SU-DHL-6 (cell line): ENCODE data around the gene CCDC187.

Experiments used
- H2AFZ ChIP-seq: fragments of 200-600 bp; sonication (generic); 2 replicates; pipeline ENCODE4 v1.6.1; 2014; ENCODE audit warnings: low read depth, mild to moderate bottlenecking, moderate library complexity, mixed read lengths, antibody characterized with exemption, low read length; ENCODE audit not compliant: severe bottlenecking
- H3F3A ChIP-seq: fragments of 200-600 bp; shearing (Covaris generic); 2 replicates; pipeline ENCODE4 v1.6.0; 2016; ENCODE audit warnings: antibody characterized with exemption, mild to moderate bottlenecking; ENCODE audit not compliant: insufficient read depth
- H3K27ac ChIP-seq: fragments of 200-600 bp; sonication (generic); 2 replicates; pipeline ENCODE4 v1.5.1; 2016; ENCODE audit warnings: low read depth, mild to moderate bottlenecking, low read length, moderate library complexity, mixed read lengths
- H3K27me3 ChIP-seq: fragments of 200-600 bp; sonication (generic), shearing (Covaris generic); 2 replicates; pipeline ENCODE4 v1.6.0; 2014; ENCODE audit warnings: mild to moderate bottlenecking, low read length
- H3K36me3 ChIP-seq: fragments of 200-600 bp; sonication (generic); 2 replicates; pipeline ENCODE4 v1.6.1; 2014; ENCODE audit warnings: mild to moderate bottlenecking, low read length, mixed read lengths
- H3K4me2 ChIP-seq: fragments of 300-600, 200-600 bp; shearing (Covaris generic), sonication (generic); 2 replicates; pipeline ENCODE4 v1.6.0; 2014; ENCODE audit warnings: low read length, low read depth, mild to moderate bottlenecking; ENCODE audit not compliant: poor library complexity, severe bottlenecking
- H3K4me3 ChIP-seq: fragments of 200-600 bp; sonication (generic); 2 replicates; pipeline ENCODE4 v1.5.1; 2014; ENCODE audit warnings: antibody characterized with exemption, low read length, mild to moderate bottlenecking, mixed read lengths; ENCODE audit not compliant: insufficient read depth, poor library complexity, severe bottlenecking
- H3K79me2 ChIP-seq: fragments of 200-600 bp; sonication (generic); 2 replicates; pipeline ENCODE4 v1.6.1; 2014; ENCODE audit warnings: mild to moderate bottlenecking, low read length, moderate library complexity; ENCODE audit not compliant: insufficient read depth
- H3K9ac ChIP-seq: fragments of 200-600 bp; sonication (generic); 2 replicates; pipeline ENCODE4 v1.7.0; 2014; ENCODE audit warnings: mild to moderate bottlenecking, low read length
- H3K9me2 ChIP-seq: fragments of 200-600 bp; sonication (generic); replicated peaks from 2 replicates; pipeline ENCODE4 v1.6.1; 2014; ENCODE audit warnings: low read length; ENCODE audit not compliant: insufficient read depth
- H3K9me3 ChIP-seq: fragments of 200-600 bp; sonication (generic); 2 replicates; pipeline ENCODE4 v1.6.1; 2014; ENCODE audit warnings: low read length, mixed read lengths; ENCODE audit not compliant: insufficient read depth
- H4K20me1 ChIP-seq: fragments of 200-600 bp; sonication (generic); 2 replicates; pipeline ENCODE4 v1.6.1; 2014; ENCODE audit warnings: low read depth, mild to moderate bottlenecking, antibody characterized with exemption, low read length, moderate library complexity, mixed read lengths
- CTCF ChIP-seq: fragments of 200-600 bp; sonication (generic); IDR thresholded peaks from one replicate; pipeline ENCODE4 v1.5.1; 2017; ENCODE audit warnings: antibody characterized with exemption, mild to moderate bottlenecking, low read length, moderate library complexity; ENCODE audit not compliant: insufficient read depth, poor library complexity, severe bottlenecking
- EZH2phosphoT487 ChIP-seq: fragments of 200-600 bp; sonication (generic), shearing (Covaris generic); conservative IDR thresholded peaks from 2 replicates; pipeline ENCODE4 v1.6.1; 2018; ENCODE audit warnings: mild to moderate bottlenecking, antibody characterized with exemption, low read length, moderate library complexity, mixed read lengths

Gene CCDC187

GRCh38 chr9:136209232-136209631 lies 94.7 kb downstream of the CCDC187 start:
- Histone ChIP-seq H3K4me2 (no peak overlapping the region), H2AFZ (no peak overlapping the region), H3F3A (peaks cover 11% of the 10 kb centered on the region; the same call in 1 of the 2 replicates), H3K9ac (no peak overlapping the region), H3K79me2 (no peaks in the 10 kb centered on the region), H3K4me3 (no peak overlapping the region), H3K9me2 (no peaks in the 10 kb centered on the region), H3K36me3 (peaks cover 10% of the 10 kb centered on the region), H4K20me1 (peaks cover 7% of the 10 kb centered on the region; the same call in 1 of the 2 replicates), H3K27ac (no peak overlapping the region), H3K9me3 (no peaks in the 10 kb centered on the region), H3K27me3 (no peaks in the 10 kb centered on the region)
- TF ChIP-seq CTCF, result no peak

GRCh38 chr9:136208675-136209074 lies 95.2 kb downstream of the CCDC187 start:
- Histone ChIP-seq H4K20me1 (peaks cover 7% of the 10 kb centered on the region; the same call in 1 of the 2 replicates), H3K27me3 (no peaks in the 10 kb centered on the region), H3K4me3 (no peak overlapping the region), H3K9ac (no peak overlapping the region), H2AFZ (no peak overlapping the region), H3F3A (peaks cover 11% of the 10 kb centered on the region; the same call in 1 of the 2 replicates), H3K4me2 (no peak overlapping the region), H3K9me2 (no peaks in the 10 kb centered on the region), H3K27ac (no peak overlapping the region), H3K9me3 (no peaks in the 10 kb centered on the region), H3K36me3 (peaks cover 4% of the 10 kb centered on the region), H3K79me2 (no peaks in the 10 kb centered on the region)
- TF ChIP-seq EZH2phosphoT487, result no peak
- no peak for TF ChIP-seq CTCF

DNA sequence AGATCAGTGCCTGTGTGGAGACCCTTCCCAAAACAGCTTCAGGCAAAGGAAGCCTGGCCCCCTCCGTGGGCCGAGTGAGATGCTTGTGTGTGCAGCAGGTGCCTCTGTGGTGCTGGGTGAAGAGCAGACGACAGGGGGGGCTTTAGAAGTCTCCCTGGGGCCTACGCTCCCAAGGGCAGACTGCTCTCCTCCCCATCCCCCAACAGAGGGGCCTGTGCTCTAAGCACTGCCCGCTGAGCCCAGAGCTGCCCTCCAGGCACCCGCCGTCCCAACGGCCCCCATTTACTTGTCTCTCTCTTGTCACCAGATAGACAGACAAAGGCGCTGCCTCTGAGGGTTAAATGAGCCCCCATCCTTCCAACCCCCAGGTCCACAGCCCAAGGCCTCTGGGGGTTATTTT lies 96.3 kb downstream of the CCDC187 start:
- Histone ChIP-seq H3F3A (peaks cover 11% of the 10 kb centered on the region; the same call in 1 of the 2 replicates), H3K9ac (no peak overlapping the region), H3K27me3 (no peaks in the 10 kb centered on the region), H3K36me3 (0 out of 2 replicates have a peak, but pooled peaks cover 2% of the 10 kb centered on the region), H3K9me2 (no peaks in the 10 kb centered on the region), H3K27ac (no peak overlapping the region), H2AFZ (no peak overlapping the region), H3K4me2 (no peak overlapping the region), H3K4me3 (no peak overlapping the region), H4K20me1 (peaks cover 7% of the 10 kb centered on the region; the same call in 1 of the 2 replicates), H3K9me3 (no peaks in the 10 kb centered on the region), H3K79me2 (no peaks in the 10 kb centered on the region)
- no peak for TF ChIP-seq EZH2phosphoT487
- no peak for TF ChIP-seq CTCF
